GM12874 (cell line): ENCODE results near the gene GRHL3.

Experiments
- CTCF ChIP-seq: IDR thresholded peaks from 2 replicates; pipeline ENCODE4 v1.5.1; 2011; ENCODE audit warnings: low read depth, mild to moderate bottlenecking, control low read depth, low read length, moderate library complexity; ENCODE audit not compliant: insufficient read depth

Gene GRHL3

GRCh38 chr1:24315391-24315790 is 3.8 kb upstream of the GRHL3 start:
- no peak for TF ChIP-seq CTCF

- TF ChIP-seq CTCF: no peak
Measured at GRCh38 chr1:24316645-24317044, 2.5 kb upstream of the GRHL3 start.

- TF ChIP-seq CTCF: no peak
Measured at GRCh38 chr1:24317081-24317480, 2.1 kb upstream of the GRHL3 start.

GRCh38 chr1:24317956-24318614 is 1.1 kb upstream of the GRHL3 start:
- TF ChIP-seq CTCF: no peak

GRCh38 chr1:24318615-24319311 is 394 bp upstream of the GRHL3 start:
- TF ChIP-seq CTCF: no peak

GRCh38 chr1:24319962-24320361 is 805 bp downstream of the GRHL3 start:
- TF ChIP-seq CTCF: no peak

- no peak for TF ChIP-seq CTCF
Measured at GRCh38 chr1:24321126-24321525, 2.0 kb downstream of the GRHL3 start.
